Liver (tissue), 9 donors: Measurements from ENCODE around the gene LSAMP. TPM values are rescaled to one million over a fixed set of nuclear protein-coding genes. Genes with fewer than 3 reads are reported as not detected.

Experiments used
- DNase-seq: peaks from one replicate; pipeline ENCODE4 v3.0.0-alpha.2; 2017; ENCODE audit warnings: low spot score
- H3K27ac ChIP-seq, 2 donors: one replicate each; pipeline ENCODE4 v1.7.0; 2013; ENCODE audit warnings: inconsistent platforms in 2 of 2, low read length in 2 of 2, control low read depth in 1 of 2, low read depth in 1 of 2, mild to moderate bottlenecking in 1 of 2
- H3K27me3 ChIP-seq, 4 donors: one replicate each; pipeline versions ENCODE4 v1.6.1 to v1.7.0; 2013; ENCODE audit warnings: low read length in 3 of 4, inconsistent platforms in 1 of 4, mild to moderate bottlenecking in 1 of 4, moderate library complexity in 1 of 4; ENCODE audit not compliant: control insufficient read depth in 4 of 4, insufficient read depth in 4 of 4
- H3K36me3 ChIP-seq, 4 donors: one replicate each; pipeline versions ENCODE4 v1.6.1 to v1.7.0; 2013; ENCODE audit warnings: low read length in 3 of 4, mild to moderate bottlenecking in 3 of 4, low read depth in 1 of 4, moderate library complexity in 1 of 4; ENCODE audit not compliant: control insufficient read depth in 4 of 4, insufficient read depth in 3 of 4
- H3K4me1 ChIP-seq, 4 donors: one replicate each; pipeline versions ENCODE4 v1.6.1 to v1.7.0; 2013; ENCODE audit warnings: low read length in 3 of 4, mild to moderate bottlenecking in 3 of 4, moderate library complexity in 1 of 4; ENCODE audit not compliant: control insufficient read depth in 4 of 4, insufficient read depth in 4 of 4
- H3K4me3 ChIP-seq, 3 donors: one replicate each; pipeline versions ENCODE4 v1.6.1 to v1.7.0; 2013; ENCODE audit warnings: low read length in 3 of 3, control low read depth in 1 of 3, low read depth in 1 of 3, mild to moderate bottlenecking in 1 of 3
- H3K9ac ChIP-seq, 2 donors: one replicate each; pipeline ENCODE4 v1.7.0; 2013; ENCODE audit warnings: low read length in 2 of 2, mild to moderate bottlenecking in 2 of 2, moderate library complexity in 2 of 2, control low read depth in 1 of 2, low read depth in 1 of 2
- H3K9me3 ChIP-seq, 4 donors: one replicate each; pipeline versions ENCODE4 v1.6.1 to v1.7.0; 2013; ENCODE audit warnings: low read length in 3 of 4; ENCODE audit not compliant: control insufficient read depth in 4 of 4
- EGR1 ChIP-seq, 2 donors: IDR thresholded peaks; 2 replicates each; pipeline ENCODE4 v1.6.1; 2016 to 2018; ENCODE audit warnings: antibody characterized with exemption in 2 of 2, low read depth in 2 of 2
- FOXA2 ChIP-seq: IDR thresholded peaks from 2 replicates; pipeline ENCODE4 v1.6.1; 2016; ENCODE audit warnings: antibody characterized with exemption
- GABPA ChIP-seq, 2 donors: IDR thresholded peaks in 1 of 2; conservative IDR thresholded peaks in 1 of 2; 2 replicates each; pipeline ENCODE4 v1.6.1; 2016; ENCODE audit warnings: antibody characterized with exemption in 2 of 2, mild to moderate bottlenecking in 1 of 2, moderate library complexity in 1 of 2
- HNF4G ChIP-seq: IDR thresholded peaks from 2 replicates; pipeline ENCODE4 v1.6.1; 2016; ENCODE audit warnings: antibody characterized with exemption
- JUND ChIP-seq, 2 donors: IDR thresholded peaks; 2 replicates each; pipeline ENCODE4 v1.6.1; 2016; ENCODE audit warnings: antibody characterized with exemption in 2 of 2
- NR2F2 ChIP-seq: IDR thresholded peaks from 2 replicates; pipeline ENCODE4 v1.6.1; 2016; ENCODE audit warnings: antibody characterized with exemption
- RAD21 ChIP-seq, 2 donors: IDR thresholded peaks; 2 replicates each; pipeline ENCODE4 v1.6.1; 2016; ENCODE audit warnings: antibody characterized with exemption in 2 of 2, mild to moderate bottlenecking in 2 of 2
- REST ChIP-seq: IDR thresholded peaks from 2 replicates; pipeline ENCODE4 v1.6.1; 2016; ENCODE audit warnings: antibody characterized with exemption, mild to moderate bottlenecking
- SP1 ChIP-seq: IDR thresholded peaks from 2 replicates; pipeline ENCODE4 v1.6.1; 2018; ENCODE audit warnings: antibody characterized with exemption, mild to moderate bottlenecking
- YY1 ChIP-seq: IDR thresholded peaks from 2 replicates; pipeline ENCODE4 v1.6.1; 2016; ENCODE audit warnings: antibody characterized with exemption, mild to moderate bottlenecking
- WGBS: extraction: QIAGEN DNeasy Blood & Tissue Kit; methylation state at CpG from one replicate; pipeline ENCODE4 v1.1.7; 2013; 5-methylcytosine and 5-hydroxymethylcytosine counted together
- polyA plus RNA-seq, 2 donors: library from polyadenylated mRNA; stranded (reverse) in 1 of 2; unstranded in 1 of 2; fragments of 200-250 nt in 1 of 2; fragments of >200 nt in 1 of 2; fragmentation: Nextera tagmentation in 1 of 2; extraction: Ambion mirVana in 1 of 2; gene quantifications; one replicate each; pipeline versions ENCODE4 v1.2.1 to v1.2.3, GENCODE V29; 2013 to 2015
- total RNA-seq, 2 donors: library from RNA; depleted of rRNA; stranded (reverse); fragments of >200 nt; gene quantifications; one replicate each; pipeline ENCODE4 v1.2.3, GENCODE V29; 2014
- TF ChIP-seq, protein P1 (sequence below): IDR thresholded peaks from 2 replicates; pipeline ENCODE4 v1.6.1; 2016; ENCODE audit warnings: antibody characterized with exemption
- TF ChIP-seq, protein P2 (sequence below): fragments of 150-350 bp; IDR thresholded peaks from 2 replicates; pipeline ENCODE4 v1.5.1; 2017; ENCODE audit warnings: improper control_type of control experiment, low read depth, low read length; ENCODE audit not compliant: missing input control
- TF ChIP-seq, protein P3 (sequence below): IDR thresholded peaks from 2 replicates; pipeline ENCODE4 v1.6.1; 2016; ENCODE audit warnings: antibody characterized with exemption
- donor health status: healthy.
- donor health status: healthy.
- donor health status: healthy.
- donor health status: healthy.
- donor health status: healthy.

The LSAMP gene
- total and polyA plus RNA-seq, 4 donors = 0.01 to 0.17 (median 0.06) TPM

- Histone ChIP-seq H3K9ac (no peak overlapping the region), H3K4me3 (no peak overlapping the region), H3K36me3 (no peaks in the 10 kb centered on the region), H3K27ac (no peak overlapping the region), H3K27me3 (peaks cover 0 to 3% (median 0%) of the 10 kb centered on the region in 4 donors), H3K9me3 (no peaks in the 10 kb centered on the region), H3K4me1 (no peaks in the 10 kb centered on the region)
- no peak for DNase-seq
- TF ChIP-seq, protein P1, sequence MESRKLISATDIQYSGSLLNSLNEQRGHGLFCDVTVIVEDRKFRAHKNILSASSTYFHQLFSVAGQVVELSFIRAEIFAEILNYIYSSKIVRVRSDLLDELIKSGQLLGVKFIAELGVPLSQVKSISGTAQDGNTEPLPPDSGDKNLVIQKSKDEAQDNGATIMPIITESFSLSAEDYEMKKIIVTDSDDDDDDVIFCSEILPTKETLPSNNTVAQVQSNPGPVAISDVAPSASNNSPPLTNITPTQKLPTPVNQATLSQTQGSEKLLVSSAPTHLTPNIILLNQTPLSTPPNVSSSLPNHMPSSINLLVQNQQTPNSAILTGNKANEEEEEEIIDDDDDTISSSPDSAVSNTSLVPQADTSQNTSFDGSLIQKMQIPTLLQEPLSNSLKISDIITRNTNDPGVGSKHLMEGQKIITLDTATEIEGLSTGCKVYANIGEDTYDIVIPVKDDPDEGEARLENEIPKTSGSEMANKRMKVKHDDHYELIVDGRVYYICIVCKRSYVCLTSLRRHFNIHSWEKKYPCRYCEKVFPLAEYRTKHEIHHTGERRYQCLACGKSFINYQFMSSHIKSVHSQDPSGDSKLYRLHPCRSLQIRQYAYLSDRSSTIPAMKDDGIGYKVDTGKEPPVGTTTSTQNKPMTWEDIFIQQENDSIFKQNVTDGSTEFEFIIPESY = no peak
- TF ChIP-seq YY1 (no peak), JUND (IDR thresholded peaks at IDR 0.05) (no peak)
- WGBS = 69% methylated on average over 3 of the region's 3 CpGs
Observed at GRCh38 chr3:116040152-116040551, 405.1 kb downstream of the LSAMP start.

- no peaks in the 10 kb centered on the region for H3K36me3 ChIP-seq
- TF ChIP-seq GABPA (IDR thresholded peaks at IDR 0.05 in 1 of 2, conservative IDR thresholded peaks at IDR 0.05 in 1 of 2) = no peak
- TF ChIP-seq HNF4G = no peak
- no peak for TF ChIP-seq JUND (IDR thresholded peaks at IDR 0.05)
- no peak for TF ChIP-seq NR2F2
- TF ChIP-seq FOXA2 = no peak
- TF ChIP-seq REST = no peak
- TF ChIP-seq RAD21 (IDR thresholded peaks at IDR 0.05) = no peak
- H3K9ac ChIP-seq = no peak overlapping the region
- H3K27me3 ChIP-seq = peaks cover 0 to under 1% (median 0%) of the 10 kb centered on the region in 4 donors
- WGBS = 68% methylated on average over 4 of the region's 4 CpGs
- no peaks in the 10 kb centered on the region for H3K9me3 ChIP-seq
- H3K4me1 ChIP-seq = no peaks in the 10 kb centered on the region
- DNase-seq = no peak
- no peak overlapping the region for H3K4me3 ChIP-seq
- H3K27ac ChIP-seq = no peak overlapping the region
Observed at GRCh38 chr3:116039651-116039985, 405.7 kb downstream of the LSAMP start.

- WGBS = 40% methylated on average over 1 of the region's 1 CpG
- Histone ChIP-seq H3K9me3 (no peaks in the 10 kb centered on the region), H3K4me3 (no peak overlapping the region), H3K9ac (no peak overlapping the region), H3K27ac (no peak overlapping the region), H3K4me1 (no peaks in the 10 kb centered on the region), H3K36me3 (no peaks in the 10 kb centered on the region), H3K27me3 (no peaks in the 10 kb centered on the region)
- TF ChIP-seq, protein P2, sequence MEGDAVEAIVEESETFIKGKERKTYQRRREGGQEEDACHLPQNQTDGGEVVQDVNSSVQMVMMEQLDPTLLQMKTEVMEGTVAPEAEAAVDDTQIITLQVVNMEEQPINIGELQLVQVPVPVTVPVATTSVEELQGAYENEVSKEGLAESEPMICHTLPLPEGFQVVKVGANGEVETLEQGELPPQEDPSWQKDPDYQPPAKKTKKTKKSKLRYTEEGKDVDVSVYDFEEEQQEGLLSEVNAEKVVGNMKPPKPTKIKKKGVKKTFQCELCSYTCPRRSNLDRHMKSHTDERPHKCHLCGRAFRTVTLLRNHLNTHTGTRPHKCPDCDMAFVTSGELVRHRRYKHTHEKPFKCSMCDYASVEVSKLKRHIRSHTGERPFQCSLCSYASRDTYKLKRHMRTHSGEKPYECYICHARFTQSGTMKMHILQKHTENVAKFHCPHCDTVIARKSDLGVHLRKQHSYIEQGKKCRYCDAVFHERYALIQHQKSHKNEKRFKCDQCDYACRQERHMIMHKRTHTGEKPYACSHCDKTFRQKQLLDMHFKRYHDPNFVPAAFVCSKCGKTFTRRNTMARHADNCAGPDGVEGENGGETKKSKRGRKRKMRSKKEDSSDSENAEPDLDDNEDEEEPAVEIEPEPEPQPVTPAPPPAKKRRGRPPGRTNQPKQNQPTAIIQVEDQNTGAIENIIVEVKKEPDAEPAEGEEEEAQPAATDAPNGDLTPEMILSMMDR = no peak
- TF ChIP-seq SP1 (no peak), EGR1 (IDR thresholded peaks at IDR 0.05; ENCODE audit: low read depth in 2 of 2) (no peak), FOXA2 (no peak), NR2F2 (no peak), HNF4G (no peak)
- TF ChIP-seq, protein P3, sequence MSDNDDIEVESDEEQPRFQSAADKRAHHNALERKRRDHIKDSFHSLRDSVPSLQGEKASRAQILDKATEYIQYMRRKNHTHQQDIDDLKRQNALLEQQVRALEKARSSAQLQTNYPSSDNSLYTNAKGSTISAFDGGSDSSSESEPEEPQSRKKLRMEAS = no peak
- DNase-seq = no peak
Observed at GRCh38 chr3:116038968-116039650, 406.2 kb downstream of the LSAMP start.
